Medulla oblongata (tissue), 1 donor: ENCODE results near the gene ZNF678.
"Not testable (repeated sequence)": the region's sequence is repeated elsewhere in the genome, so short reads cannot be mapped to it uniquely, and the experiment has no call there.

Experiments used
- DNase-seq: peaks from one replicate; pipeline ENCODE4 v3.0.0-alpha.2; 2015; ENCODE audit errors: extremely low spot score

Gene ZNF678

GRCh38 chr1:227604446-227604845 lies 41.1 kb downstream of the ZNF678 start:
- DNase-seq: no peak

DNA sequence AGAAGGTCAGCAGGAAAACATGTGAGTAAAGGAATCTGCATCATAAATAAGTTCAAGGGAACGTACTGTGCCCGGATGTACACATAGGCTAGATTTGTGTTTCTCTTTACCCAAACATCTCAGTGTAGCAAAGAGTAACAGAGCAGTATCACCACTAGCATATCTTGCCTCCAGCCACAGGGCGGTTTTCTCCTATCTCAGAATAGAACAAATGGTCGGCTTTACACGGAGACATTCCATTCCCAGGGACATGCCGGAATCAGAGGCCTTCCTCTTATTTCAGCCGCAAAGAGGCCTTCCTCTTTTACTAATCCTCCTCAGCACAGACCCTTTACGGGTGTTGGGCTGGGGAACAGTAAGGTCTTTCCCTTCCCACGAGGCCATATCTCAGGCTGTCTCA lies 42.9 kb downstream of the ZNF678 start:
- DNase-seq: not testable (repeated sequence)

- DNase-seq: peak; percentile 8
Observed at GRCh38 chr1:227607336-227607898, 44.1 kb downstream of the ZNF678 start.

GRCh38 chr1:227612658-227613057 lies 49.3 kb downstream of the ZNF678 start:
- DNase-seq: no peak

GRCh38 chr1:227613526-227613925 lies 50.2 kb downstream of the ZNF678 start:
- no peak for DNase-seq

DNA sequence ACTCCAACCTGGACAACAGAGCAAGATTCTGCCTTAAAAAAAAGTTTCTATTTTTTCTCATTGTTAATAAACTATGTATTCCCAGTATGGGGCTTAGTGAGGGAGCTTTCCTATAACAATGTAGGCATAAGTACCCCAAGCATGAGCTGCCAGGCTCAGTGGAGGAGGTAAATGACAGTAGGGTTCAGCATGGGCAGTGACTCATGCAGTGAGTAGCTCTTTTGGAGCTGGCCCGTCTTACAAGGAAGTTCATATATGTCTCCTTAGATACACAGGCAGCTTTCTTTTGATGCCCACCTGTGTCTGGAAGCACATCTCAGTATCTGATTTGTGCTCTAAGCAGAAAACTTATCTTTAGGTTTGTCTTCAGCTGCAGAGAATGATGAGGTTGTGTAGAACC lies 57.9 kb downstream of the ZNF678 start:
- no peak for DNase-seq

DNA sequence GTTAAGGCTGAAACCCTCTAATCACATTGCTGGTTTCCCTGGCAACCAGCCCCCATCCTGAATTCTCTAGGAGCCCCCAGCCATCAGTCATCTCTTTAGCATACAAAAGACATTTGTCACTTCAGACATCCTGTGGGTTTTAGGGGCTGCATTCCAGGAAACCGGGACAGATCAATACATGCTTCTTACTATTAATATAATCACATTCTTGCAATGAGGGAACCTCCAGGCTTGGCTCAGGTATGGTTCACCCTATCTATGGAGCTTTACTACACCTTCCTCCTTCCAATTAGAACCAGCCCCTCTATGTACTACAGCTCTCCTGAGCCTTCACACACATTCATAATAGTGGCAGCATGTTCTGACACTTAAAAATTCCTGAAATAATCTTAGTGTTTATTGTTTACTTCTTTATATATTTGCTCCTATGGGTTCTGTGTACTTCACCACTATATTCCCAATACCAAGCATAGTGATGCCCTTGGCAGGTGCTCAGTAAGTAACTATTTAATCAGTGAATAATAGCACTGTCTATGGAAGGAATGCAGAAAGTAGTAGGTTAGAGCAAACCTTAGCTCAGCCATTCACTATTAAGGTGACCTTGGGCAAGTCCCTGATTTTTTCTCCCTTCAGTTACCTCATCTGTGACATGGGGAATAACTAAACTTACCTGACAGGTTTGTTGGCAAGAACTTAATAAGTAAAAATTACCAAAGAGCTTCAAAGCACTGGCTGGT lies 59.6 kb downstream of the ZNF678 start:
- no peak for DNase-seq

DNA sequence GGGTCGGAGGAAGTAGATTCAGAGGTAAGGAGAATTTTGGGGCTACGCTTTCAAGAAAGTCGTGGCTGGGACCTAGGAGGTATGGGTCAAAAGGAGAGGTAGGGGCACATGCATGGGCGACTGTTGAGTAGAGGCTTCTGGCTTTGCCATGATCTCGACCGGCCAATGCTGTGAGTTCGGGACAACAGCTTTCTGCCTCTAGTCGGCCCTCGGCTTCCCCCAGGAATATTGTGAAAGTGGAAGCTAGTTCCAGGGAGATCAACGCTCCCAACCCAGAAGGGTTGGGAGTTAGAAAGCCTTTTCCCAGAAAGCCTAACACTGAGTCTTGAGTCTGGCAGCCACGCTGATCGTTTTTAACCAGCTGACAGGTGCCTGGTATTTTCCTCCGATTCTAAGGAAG lies 69.0 kb downstream of the ZNF678 start:
- DNase-seq: no peak

DNA sequence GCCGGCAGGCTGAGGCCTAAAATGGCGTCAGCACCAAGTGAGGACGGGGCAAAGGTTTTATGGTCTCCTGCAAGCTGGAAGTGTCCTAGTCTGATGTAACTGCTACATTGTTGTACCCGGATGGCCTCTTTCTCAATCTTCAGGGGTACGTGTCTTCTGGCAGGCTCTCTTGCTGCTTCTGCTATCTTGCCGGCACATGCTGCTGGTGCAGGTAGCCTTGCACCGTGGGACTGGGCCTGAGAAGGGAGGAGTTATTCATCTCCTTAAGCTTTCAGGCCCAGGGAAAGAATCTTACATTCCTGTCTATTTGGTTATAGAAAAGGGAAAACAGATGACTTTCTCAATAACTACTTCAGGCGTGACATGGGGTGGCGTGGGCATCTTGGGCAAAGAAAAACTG lies 72.2 kb downstream of the ZNF678 start:
- DNase-seq: no peak

DNA sequence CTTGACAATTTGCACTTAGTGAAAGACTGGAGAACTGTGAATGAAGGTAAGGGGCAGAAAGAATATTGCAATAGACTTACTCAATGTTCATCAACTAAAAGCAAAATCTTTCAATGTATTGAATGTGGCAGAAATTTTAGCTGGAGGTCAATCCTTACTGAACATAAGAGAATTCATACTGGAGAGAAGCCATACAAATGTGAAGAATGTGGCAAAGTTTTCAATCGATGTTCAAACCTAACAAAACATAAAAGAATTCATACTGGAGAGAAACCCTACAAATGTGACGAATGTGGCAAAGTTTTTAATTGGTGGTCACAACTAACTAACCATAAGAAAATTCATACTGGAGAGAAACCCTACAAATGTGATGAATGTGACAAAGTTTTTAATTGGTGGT lies 91.1 kb downstream of the ZNF678 start:
- no peak for DNase-seq

GRCh38 chr1:227654858-227655752 lies 91.7 kb downstream of the ZNF678 start:
- no peak for DNase-seq

DNA sequence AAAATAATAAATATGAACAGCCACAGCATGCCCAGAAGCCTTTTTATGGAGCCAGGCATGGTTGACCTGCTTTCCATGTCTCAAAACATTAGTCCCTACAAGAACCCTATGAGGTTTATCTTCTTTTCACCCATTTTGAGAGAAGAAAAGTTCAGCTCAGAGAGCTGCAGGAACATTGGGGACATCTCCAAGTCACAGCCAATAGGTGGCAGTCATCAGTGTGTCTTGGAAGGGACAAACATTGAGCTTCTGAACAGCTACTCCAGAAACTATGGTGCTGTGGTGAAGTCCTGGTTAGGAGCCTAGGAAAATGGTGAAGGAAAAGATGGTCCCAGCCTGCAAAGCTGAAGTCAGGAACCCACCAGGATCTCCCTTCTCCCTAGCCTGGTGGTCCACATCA lies 98.1 kb downstream of the ZNF678 start:
- no peak for DNase-seq

DNA sequence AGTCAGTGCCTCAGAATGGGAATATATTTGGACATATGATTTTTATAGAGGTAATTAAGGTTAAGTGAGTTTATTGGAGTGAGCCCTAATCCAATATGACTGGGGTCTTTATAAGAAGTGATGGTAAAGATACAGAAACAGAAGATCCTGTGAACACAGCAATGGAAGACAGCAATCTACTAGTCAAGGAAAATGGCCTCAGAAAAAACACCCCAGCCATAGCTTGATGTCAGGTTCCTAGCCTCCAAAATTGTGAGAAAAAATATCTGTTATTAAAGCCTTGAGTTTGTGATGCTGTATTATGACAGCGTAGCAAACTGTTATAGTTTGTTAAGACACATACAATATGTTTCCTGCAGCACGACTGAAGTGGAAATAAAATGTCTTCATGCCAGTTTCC lies 99.6 kb downstream of the ZNF678 start:
- no peak for DNase-seq

DNA sequence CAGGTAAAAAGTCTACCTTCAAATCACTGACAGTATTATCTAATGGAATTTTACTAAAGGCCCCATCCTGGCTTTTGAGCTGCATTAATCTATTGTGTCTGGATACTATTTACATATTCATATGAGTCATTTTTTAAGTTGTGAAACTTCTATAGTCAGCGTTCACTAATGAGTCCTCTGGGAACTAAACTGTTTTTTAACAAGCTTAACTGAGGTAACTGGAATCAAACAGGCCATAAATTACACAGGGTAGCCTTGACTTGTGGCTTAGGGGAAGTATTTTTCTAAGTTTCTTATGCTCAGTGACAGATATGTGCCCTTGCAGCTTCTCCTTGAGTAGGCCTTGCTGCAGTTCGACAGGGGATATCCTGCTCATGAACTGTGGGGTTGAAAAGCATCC lies 102.9 kb downstream of the ZNF678 start:
- DNase-seq: no peak

- no peak for DNase-seq
Observed at GRCh38 chr1:227673441-227673840, 110.1 kb downstream of the ZNF678 start.

- no peak for DNase-seq
Observed at GRCh38 chr1:227685807-227686206, 122.5 kb downstream of the ZNF678 start.

DNA sequence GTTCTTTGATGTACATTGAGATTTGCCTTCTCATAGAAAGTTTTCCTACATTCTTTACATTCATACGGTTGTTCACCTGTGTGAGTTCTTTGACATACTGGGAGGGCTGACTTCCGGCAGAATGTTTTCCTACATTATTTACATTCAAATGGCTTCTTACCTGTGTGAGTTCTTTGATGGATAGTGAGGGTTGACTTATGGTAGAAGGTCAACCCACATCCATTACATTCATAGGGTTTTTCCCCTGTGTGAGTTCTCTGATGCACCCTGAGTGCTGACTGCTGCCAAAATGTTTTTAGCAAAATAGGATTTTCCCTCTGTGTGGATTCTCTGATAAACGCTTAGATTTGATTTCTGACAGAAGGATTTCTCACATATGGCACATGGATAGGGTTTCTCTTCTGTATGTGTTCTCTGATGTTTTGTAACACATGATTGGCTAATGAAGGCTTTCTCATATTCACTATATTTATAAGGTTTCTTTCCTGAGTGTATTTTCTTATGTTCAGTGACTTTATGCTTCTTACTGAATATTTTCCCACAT lies 134.0 kb downstream of the ZNF678 start:
- no peak for DNase-seq

- DNase-seq: not testable (repeated sequence)
Observed at GRCh38 chr1:227701631-227702030, 138.3 kb downstream of the ZNF678 start.

DNA sequence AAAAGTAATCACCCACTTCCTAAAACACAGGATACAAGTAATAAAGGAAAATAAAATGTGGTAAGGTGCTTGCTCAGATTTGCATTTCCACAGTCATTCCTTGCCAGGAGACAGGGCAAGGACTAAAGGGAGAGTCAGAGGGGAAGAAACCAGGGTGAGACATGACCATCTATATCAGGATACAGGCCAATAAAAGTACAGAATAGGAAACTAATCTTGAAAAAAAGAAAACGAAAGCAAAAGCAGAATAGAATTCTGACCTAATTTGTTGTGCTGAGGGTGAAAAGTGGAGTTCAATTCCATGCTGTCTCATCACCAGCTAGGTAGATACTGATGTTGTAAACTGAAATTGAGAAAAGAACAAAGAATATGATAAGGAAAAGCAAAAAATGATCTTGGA lies 144.5 kb downstream of the ZNF678 start:
- no peak for DNase-seq

DNA sequence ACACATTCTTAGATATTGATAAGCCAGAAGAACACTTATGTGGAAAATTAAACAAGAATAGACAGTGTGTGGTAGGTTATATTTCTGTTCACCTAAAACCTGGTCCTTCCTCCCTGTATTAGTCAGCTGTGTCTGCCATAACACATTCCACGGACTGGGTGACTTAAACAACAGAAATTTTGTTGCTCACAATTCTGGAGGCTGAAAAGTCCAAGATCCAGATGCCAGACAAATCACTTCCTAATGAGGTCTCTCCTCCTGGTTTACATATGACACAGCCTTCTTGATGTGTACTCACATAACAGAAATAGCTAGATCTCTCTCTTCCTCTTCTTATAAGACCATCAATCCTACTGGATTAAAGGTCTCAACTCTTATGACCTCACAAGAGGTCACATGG lies 146.1 kb downstream of the ZNF678 start:
- no peak for DNase-seq

DNA sequence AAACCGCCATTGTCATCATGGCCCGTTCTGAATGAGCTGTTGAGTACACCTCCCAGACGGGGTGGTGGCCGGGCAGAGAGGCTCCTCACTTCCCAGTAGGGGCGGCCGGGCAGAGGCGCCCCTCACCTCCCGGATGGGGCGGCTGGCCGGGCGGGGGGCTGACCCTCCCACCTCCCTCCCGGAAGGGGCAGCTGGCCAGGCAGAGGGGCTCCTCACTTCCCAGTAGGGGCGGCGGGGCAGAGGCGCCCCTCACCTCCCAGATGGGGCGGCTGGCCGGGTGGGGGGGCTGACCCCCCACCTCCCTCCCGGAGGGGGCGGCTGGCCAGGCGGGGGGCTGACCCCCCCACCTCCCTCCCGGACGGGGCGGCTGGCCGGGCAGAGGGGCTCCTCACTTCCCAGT lies 147.1 kb downstream of the ZNF678 start:
- not testable (repeated sequence) for DNase-seq

DNA sequence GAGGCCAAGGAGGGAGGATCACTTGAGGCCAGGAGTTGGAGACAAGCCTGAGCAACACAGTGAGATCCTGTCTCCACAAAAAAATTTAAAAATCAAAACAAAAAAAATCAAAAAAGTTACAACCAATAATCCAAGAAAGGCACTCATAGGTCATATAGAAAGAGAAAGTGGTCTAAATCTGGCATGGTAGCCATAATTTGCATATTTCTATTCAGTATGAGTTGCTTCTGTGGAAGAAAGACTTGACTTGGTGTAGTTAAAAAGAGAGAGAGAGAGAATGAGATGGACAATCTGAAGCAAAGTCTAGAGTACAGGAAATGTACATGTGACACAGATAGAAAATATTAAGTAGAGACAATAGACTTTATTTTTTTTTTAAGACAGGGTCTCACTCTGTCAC lies 149.3 kb downstream of the ZNF678 start:
- no peak for DNase-seq

GRCh38 chr1:227718932-227719331 lies 155.6 kb downstream of the ZNF678 start:
- DNase-seq: no peak
